ENCODE results near the gene CXorf58.

DNA sequence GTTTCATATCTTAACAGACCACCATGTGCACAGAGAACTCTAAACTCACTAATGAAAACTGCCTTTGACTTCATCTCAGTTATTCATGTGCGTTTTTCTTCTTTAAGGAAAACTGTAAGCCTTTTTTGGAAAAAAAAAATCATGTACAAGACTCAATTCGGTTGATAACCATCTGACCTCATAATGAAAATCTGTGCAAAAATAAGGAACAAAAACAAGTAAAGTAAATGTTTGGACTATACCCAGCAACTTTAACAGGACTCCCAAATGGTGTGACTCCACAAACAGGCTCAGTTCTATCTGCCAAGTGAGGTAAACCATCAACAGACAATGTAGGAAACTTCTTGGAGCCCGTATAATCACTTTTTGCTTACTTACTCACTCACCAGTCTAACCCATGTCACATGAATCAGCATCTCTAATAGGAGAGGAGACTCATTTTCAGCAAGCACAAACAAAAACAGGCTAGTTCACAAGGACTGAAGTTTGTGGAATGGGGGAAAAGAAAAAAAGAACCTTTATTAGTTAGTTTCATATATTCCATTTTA, 9.3 kb upstream of the CXorf58 start:
- TF ChIP-seq, protein P1, sequence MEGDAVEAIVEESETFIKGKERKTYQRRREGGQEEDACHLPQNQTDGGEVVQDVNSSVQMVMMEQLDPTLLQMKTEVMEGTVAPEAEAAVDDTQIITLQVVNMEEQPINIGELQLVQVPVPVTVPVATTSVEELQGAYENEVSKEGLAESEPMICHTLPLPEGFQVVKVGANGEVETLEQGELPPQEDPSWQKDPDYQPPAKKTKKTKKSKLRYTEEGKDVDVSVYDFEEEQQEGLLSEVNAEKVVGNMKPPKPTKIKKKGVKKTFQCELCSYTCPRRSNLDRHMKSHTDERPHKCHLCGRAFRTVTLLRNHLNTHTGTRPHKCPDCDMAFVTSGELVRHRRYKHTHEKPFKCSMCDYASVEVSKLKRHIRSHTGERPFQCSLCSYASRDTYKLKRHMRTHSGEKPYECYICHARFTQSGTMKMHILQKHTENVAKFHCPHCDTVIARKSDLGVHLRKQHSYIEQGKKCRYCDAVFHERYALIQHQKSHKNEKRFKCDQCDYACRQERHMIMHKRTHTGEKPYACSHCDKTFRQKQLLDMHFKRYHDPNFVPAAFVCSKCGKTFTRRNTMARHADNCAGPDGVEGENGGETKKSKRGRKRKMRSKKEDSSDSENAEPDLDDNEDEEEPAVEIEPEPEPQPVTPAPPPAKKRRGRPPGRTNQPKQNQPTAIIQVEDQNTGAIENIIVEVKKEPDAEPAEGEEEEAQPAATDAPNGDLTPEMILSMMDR (IDR thresholded peaks at IDR 0.05; ENCODE audit: insufficient read depth, low read length): no peak
- TF ChIP-seq GABPA (IDR thresholded peaks at IDR 0.05; ENCODE audit: low read depth) (no peak), POLR2AphosphoS5 (IDR thresholded peaks at IDR 0.05; ENCODE audit: low read depth) (no peak)
- TF ChIP-seq, protein P2, sequence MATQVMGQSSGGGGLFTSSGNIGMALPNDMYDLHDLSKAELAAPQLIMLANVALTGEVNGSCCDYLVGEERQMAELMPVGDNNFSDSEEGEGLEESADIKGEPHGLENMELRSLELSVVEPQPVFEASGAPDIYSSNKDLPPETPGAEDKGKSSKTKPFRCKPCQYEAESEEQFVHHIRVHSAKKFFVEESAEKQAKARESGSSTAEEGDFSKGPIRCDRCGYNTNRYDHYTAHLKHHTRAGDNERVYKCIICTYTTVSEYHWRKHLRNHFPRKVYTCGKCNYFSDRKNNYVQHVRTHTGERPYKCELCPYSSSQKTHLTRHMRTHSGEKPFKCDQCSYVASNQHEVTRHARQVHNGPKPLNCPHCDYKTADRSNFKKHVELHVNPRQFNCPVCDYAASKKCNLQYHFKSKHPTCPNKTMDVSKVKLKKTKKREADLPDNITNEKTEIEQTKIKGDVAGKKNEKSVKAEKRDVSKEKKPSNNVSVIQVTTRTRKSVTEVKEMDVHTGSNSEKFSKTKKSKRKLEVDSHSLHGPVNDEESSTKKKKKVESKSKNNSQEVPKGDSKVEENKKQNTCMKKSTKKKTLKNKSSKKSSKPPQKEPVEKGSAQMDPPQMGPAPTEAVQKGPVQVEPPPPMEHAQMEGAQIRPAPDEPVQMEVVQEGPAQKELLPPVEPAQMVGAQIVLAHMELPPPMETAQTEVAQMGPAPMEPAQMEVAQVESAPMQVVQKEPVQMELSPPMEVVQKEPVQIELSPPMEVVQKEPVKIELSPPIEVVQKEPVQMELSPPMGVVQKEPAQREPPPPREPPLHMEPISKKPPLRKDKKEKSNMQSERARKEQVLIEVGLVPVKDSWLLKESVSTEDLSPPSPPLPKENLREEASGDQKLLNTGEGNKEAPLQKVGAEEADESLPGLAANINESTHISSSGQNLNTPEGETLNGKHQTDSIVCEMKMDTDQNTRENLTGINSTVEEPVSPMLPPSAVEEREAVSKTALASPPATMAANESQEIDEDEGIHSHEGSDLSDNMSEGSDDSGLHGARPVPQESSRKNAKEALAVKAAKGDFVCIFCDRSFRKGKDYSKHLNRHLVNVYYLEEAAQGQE (IDR thresholded peaks at IDR 0.05; ENCODE audit: insufficient replicate concordance, low read depth): no peak
